ENCODE measurements around the gene KIAA0513. TPM values are rescaled to one million over a fixed set of nuclear protein-coding genes. Genes with fewer than 3 reads are reported as not detected.

The KIAA0513 gene
- total and polyA plus RNA-seq, 2 donors (not counting 1 experiment from before 2014, with no cell fraction given) = 1.1 to 2.1 TPM

- no peaks in the 10 kb centered on the region for H3K36me3 ChIP-seq (replicated peaks in 1 of 2; ENCODE audit: control extremely low read depth in 1 of 2, control insufficient read depth in 1 of 2, extremely low read depth in 1 of 2, insufficient read depth in 2 of 2, low read length in 1 of 2)
- peaks cover 0 to 2% (median 0%) of the 10 kb centered on the region in 3 donors for H3K9me3 ChIP-seq (ENCODE audit: control extremely low read depth in 1 of 3, control insufficient read depth in 2 of 3, insufficient read depth in 1 of 3, low read length in 2 of 3)
- ATAC-seq (ENCODE audit: low read depth) = peak; percentile 67
- H3K27me3 Mint-ChIP-seq = no peaks in the 10 kb centered on the region
- peak overlapping the region; percentile 71 for H3K27ac Mint-ChIP-seq
- DNase-seq = peak; percentile 65
- no peaks in the 10 kb centered on the region for H4K20me1 ChIP-seq (ENCODE audit: control insufficient read depth, insufficient read depth, low read length, poor library complexity, severe bottlenecking)
- peak overlapping the region; percentile 19 for H3K9ac ChIP-seq (ENCODE audit: low read length)
- intact Hi-C loops (cut with micrococcal nuclease) = no loop called here
- CTCF ChIA-PET = interaction anchor here (0.5 to 2.5 kb wide), 2 partner anchors 10 to 104 kb away, joined by 3 to 11 read pairs; no protein-coding TSS in a partner anchor
- H3K4me1 Mint-ChIP-seq = peaks cover 21% of the 10 kb centered on the region
- H3K27me3 ChIP-seq (replicated peaks in 1 of 4; ENCODE audit: control extremely low read depth in 1 of 4, control insufficient read depth in 3 of 4, insufficient read depth in 4 of 4, low read length in 3 of 4) = no peaks in the 10 kb centered on the region
- 11% methylated on average over 11 of the region's 11 CpGs for WGBS (ENCODE audit: insufficient coverage)
- POLR2A ChIA-PET = no interaction called here
- H3K9me3 Mint-ChIP-seq (ENCODE audit: insufficient read depth) = no peaks in the 10 kb centered on the region
- peak overlapping the region in 1 of 5 experiments; percentile 19 for H3K4me3 ChIP-seq (ENCODE audit: control extremely low read depth in 1 of 5, extremely low read depth in 1 of 5, insufficient read depth in 1 of 5, low read depth in 2 of 5, low read length in 4 of 5)
- peak overlapping the region; percentile 67 for H3K4me2 ChIP-seq (replicated peaks; ENCODE audit: low read depth, low read length, poor library complexity, severe bottlenecking)
- peaks cover 20 to 36% of the 10 kb centered on the region in 2 donors for H3K4me1 ChIP-seq (ENCODE audit: control insufficient read depth in 2 of 2, insufficient read depth in 2 of 2, low read length in 2 of 2)
- no peaks in the 10 kb centered on the region for H3K79me2 ChIP-seq (ENCODE audit: control insufficient read depth, insufficient read depth, low read length)
- TF ChIP-seq, protein P1, sequence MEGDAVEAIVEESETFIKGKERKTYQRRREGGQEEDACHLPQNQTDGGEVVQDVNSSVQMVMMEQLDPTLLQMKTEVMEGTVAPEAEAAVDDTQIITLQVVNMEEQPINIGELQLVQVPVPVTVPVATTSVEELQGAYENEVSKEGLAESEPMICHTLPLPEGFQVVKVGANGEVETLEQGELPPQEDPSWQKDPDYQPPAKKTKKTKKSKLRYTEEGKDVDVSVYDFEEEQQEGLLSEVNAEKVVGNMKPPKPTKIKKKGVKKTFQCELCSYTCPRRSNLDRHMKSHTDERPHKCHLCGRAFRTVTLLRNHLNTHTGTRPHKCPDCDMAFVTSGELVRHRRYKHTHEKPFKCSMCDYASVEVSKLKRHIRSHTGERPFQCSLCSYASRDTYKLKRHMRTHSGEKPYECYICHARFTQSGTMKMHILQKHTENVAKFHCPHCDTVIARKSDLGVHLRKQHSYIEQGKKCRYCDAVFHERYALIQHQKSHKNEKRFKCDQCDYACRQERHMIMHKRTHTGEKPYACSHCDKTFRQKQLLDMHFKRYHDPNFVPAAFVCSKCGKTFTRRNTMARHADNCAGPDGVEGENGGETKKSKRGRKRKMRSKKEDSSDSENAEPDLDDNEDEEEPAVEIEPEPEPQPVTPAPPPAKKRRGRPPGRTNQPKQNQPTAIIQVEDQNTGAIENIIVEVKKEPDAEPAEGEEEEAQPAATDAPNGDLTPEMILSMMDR (IDR thresholded peaks at IDR 0.05) = no peak
- TF ChIP-seq EZH2 (IDR thresholded peaks at IDR 0.05; ENCODE audit: borderline replicate concordance, insufficient read depth, low read depth, low read length, poor library complexity, severe bottlenecking) = no peak
- peak overlapping the region in 1 of 2 donors; percentile 29 for H3K27ac ChIP-seq (ENCODE audit: low read length in 2 of 2)
- peak overlapping the region; percentile 47 for H3K4me3 Mint-ChIP-seq
- H2AFZ ChIP-seq (ENCODE audit: insufficient read depth, low read depth, low read length, poor library complexity, severe bottlenecking) = peak overlapping the region; percentile 62
Measured at GRCh38 chr16:85104821-85105391, 77.3 kb downstream of the KIAA0513 start.

DNA sequence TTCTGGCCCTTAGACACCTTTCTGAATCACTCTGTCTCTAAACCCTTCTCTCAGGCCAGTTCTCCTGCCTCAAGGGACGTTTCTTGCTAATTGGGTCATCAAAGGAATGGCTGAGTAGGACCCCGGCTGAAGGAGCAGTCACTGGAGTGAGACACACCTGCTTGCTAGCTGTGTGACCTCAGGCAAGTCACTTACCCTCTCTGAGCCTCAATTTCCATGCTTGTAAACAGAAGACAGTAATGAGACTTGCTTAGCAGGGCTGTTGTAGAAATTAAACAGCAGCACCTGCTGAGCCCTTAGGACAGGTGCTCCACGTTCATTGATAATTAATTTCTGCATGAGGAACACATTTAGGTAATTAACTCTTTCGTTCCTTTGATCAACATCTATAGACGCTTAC, 77.9 kb downstream of the KIAA0513 start:
- Histone ChIP-seq H3K79me2 (ENCODE audit: control insufficient read depth, insufficient read depth, low read length) (no peaks in the 10 kb centered on the region), H2AFZ (ENCODE audit: insufficient read depth, low read depth, low read length, poor library complexity, severe bottlenecking) (peak overlapping the region; percentile 62), H3K27me3 (replicated peaks in 1 of 4; ENCODE audit: control extremely low read depth in 1 of 4, control insufficient read depth in 3 of 4, insufficient read depth in 4 of 4, low read length in 3 of 4) (no peaks in the 10 kb centered on the region), H4K20me1 (ENCODE audit: control insufficient read depth, insufficient read depth, low read length, poor library complexity, severe bottlenecking) (no peaks in the 10 kb centered on the region), H3K9me3 (ENCODE audit: control extremely low read depth in 1 of 3, control insufficient read depth in 2 of 3, insufficient read depth in 1 of 3, low read length in 2 of 3) (peaks cover 0 to 2% (median 0%) of the 10 kb centered on the region in 3 donors), H3K9ac (ENCODE audit: low read length) (no peak overlapping the region), H3K4me2 (replicated peaks; ENCODE audit: low read depth, low read length, poor library complexity, severe bottlenecking) (peak overlapping the region; percentile 67), H3K36me3 (replicated peaks in 1 of 2; ENCODE audit: control extremely low read depth in 1 of 2, control insufficient read depth in 1 of 2, extremely low read depth in 1 of 2, insufficient read depth in 2 of 2, low read length in 1 of 2) (no peaks in the 10 kb centered on the region), H3K27ac (ENCODE audit: low read length in 2 of 2) (no peak overlapping the region), H3K4me3 (ENCODE audit: control extremely low read depth in 1 of 5, extremely low read depth in 1 of 5, insufficient read depth in 1 of 5, low read depth in 2 of 5, low read length in 4 of 5) (no peak overlapping the region), H3K4me1 (ENCODE audit: control insufficient read depth in 2 of 2, insufficient read depth in 2 of 2, low read length in 2 of 2) (peaks cover 20 to 36% of the 10 kb centered on the region in 2 donors)
- intact Hi-C loops (cut with micrococcal nuclease) = no loop called here
- H3K27ac Mint-ChIP-seq = no peak overlapping the region
- TF ChIP-seq EZH2 (IDR thresholded peaks at IDR 0.05; ENCODE audit: borderline replicate concordance, insufficient read depth, low read depth, low read length, poor library complexity, severe bottlenecking) = no peak
- TF ChIP-seq, protein P1 (IDR thresholded peaks at IDR 0.05) = no peak
- H3K4me3 Mint-ChIP-seq = no peak overlapping the region
- POLR2A ChIA-PET = no interaction called here
- ATAC-seq (ENCODE audit: low read depth) (no peak), DNase-seq (no peak)
- 64% methylated on average over 5 of the region's 5 CpGs for WGBS (ENCODE audit: insufficient coverage)
- no peaks in the 10 kb centered on the region for H3K9me3 Mint-ChIP-seq (ENCODE audit: insufficient read depth)
- no peaks in the 10 kb centered on the region for H3K27me3 Mint-ChIP-seq
- peaks cover 21% of the 10 kb centered on the region for H3K4me1 Mint-ChIP-seq
- CTCF ChIA-PET = interaction anchor here (2.5 kb wide), 1 partner anchor 9 kb away, joined by 11 read pairs; no protein-coding TSS in a partner anchor
